Measurements from ENCODE around the gene GRIK1.

Gene GRIK1

GRCh38 chr21:29697555-29698193 is 242.1 kb downstream of the GRIK1 start:
- DNase-seq = peak; percentile 82
- in situ Hi-C loops (cut with MboI; ENCODE audit: low pct_unique_long_range_greater_than_20kb, low sequenced_read_pairs) = no loop called here

GRCh38 chr21:29696937-29697336 is 242.9 kb downstream of the GRIK1 start:
- no peak for DNase-seq
- in situ Hi-C loops (cut with MboI; ENCODE audit: low pct_unique_long_range_greater_than_20kb, low sequenced_read_pairs) = no loop called here

GRCh38 chr21:29691616-29692491 is 247.9 kb downstream of the GRIK1 start:
- DNase-seq = no peak

GRCh38 chr21:29689753-29690152 is 250.0 kb downstream of the GRIK1 start:
- DNase-seq = no peak
- in situ Hi-C loops (cut with MboI; ENCODE audit: low pct_unique_long_range_greater_than_20kb, low sequenced_read_pairs) = no loop called here

More at GRCh38 chr21:29691616-29692491, 247.9 kb downstream of the GRIK1 start:
- in situ Hi-C loops (cut with MboI; ENCODE audit: low pct_unique_long_range_greater_than_20kb, low sequenced_read_pairs) = no loop called here

- DNase-seq = no peak
- in situ Hi-C loops (cut with MboI; ENCODE audit: low pct_unique_long_range_greater_than_20kb, low sequenced_read_pairs) = no loop called here
Measured at GRCh38 chr21:29684106-29684505, 255.7 kb downstream of the GRIK1 start.

- in situ Hi-C loops (cut with MboI; ENCODE audit: low pct_unique_long_range_greater_than_20kb, low sequenced_read_pairs) = no loop called here
- DNase-seq = no peak
Measured at GRCh38 chr21:29682800-29683199, 257.0 kb downstream of the GRIK1 start.

GRCh38 chr21:29680273-29680672 is 259.5 kb downstream of the GRIK1 start:
- DNase-seq = no peak
- in situ Hi-C loops (cut with MboI; ENCODE audit: low pct_unique_long_range_greater_than_20kb, low sequenced_read_pairs) = no loop called here

GRCh38 chr21:29678626-29679025 is 261.2 kb downstream of the GRIK1 start:
- DNase-seq = no peak
- in situ Hi-C loops (cut with MboI; ENCODE audit: low pct_unique_long_range_greater_than_20kb, low sequenced_read_pairs) = no loop called here

- in situ Hi-C loops (cut with MboI; ENCODE audit: low pct_unique_long_range_greater_than_20kb, low sequenced_read_pairs) = no loop called here
- no peak for DNase-seq
Measured at GRCh38 chr21:29677326-29677725, 262.5 kb downstream of the GRIK1 start.

- DNase-seq = no peak
- in situ Hi-C loops (cut with MboI; ENCODE audit: low pct_unique_long_range_greater_than_20kb, low sequenced_read_pairs) = no loop called here
Measured at GRCh38 chr21:29676395-29676794, 263.4 kb downstream of the GRIK1 start.

- in situ Hi-C loops (cut with MboI; ENCODE audit: low pct_unique_long_range_greater_than_20kb, low sequenced_read_pairs) = no loop called here
- no peak for DNase-seq
Measured at GRCh38 chr21:29675451-29675850, 264.3 kb downstream of the GRIK1 start.

- in situ Hi-C loops (cut with MboI; ENCODE audit: low pct_unique_long_range_greater_than_20kb, low sequenced_read_pairs) = no loop called here
- peak; percentile 30 for DNase-seq
Measured at GRCh38 chr21:29674343-29674742, 265.5 kb downstream of the GRIK1 start.

- in situ Hi-C loops (cut with MboI; ENCODE audit: low pct_unique_long_range_greater_than_20kb, low sequenced_read_pairs) = no loop called here
Measured at GRCh38 chr21:29673096-29673610, 266.6 kb downstream of the GRIK1 start.

GRCh38 chr21:29671728-29672127 is 268.1 kb downstream of the GRIK1 start:
- DNase-seq = no peak
- in situ Hi-C loops (cut with MboI; ENCODE audit: low pct_unique_long_range_greater_than_20kb, low sequenced_read_pairs) = no loop called here

More at GRCh38 chr21:29673096-29673610, 266.6 kb downstream of the GRIK1 start:
- no peak for DNase-seq

GRCh38 chr21:29670228-29670627 is 269.6 kb downstream of the GRIK1 start:
- in situ Hi-C loops (cut with MboI; ENCODE audit: low pct_unique_long_range_greater_than_20kb, low sequenced_read_pairs) = no loop called here
- no peak for DNase-seq

GRCh38 chr21:29669416-29669815 is 270.4 kb downstream of the GRIK1 start:
- DNase-seq = no peak
- in situ Hi-C loops (cut with MboI; ENCODE audit: low pct_unique_long_range_greater_than_20kb, low sequenced_read_pairs) = no loop called here

GRCh38 chr21:29667651-29668050 is 272.1 kb downstream of the GRIK1 start:
- in situ Hi-C loops (cut with MboI; ENCODE audit: low pct_unique_long_range_greater_than_20kb, low sequenced_read_pairs) = no loop called here
- no peak for DNase-seq

GRCh38 chr21:29664615-29665014 is 275.2 kb downstream of the GRIK1 start:
- DNase-seq = peak; percentile 57
- in situ Hi-C loops (cut with MboI; ENCODE audit: low pct_unique_long_range_greater_than_20kb, low sequenced_read_pairs) = no loop called here

- DNase-seq = no peak
- in situ Hi-C loops (cut with MboI; ENCODE audit: low pct_unique_long_range_greater_than_20kb, low sequenced_read_pairs) = no loop called here
Measured at GRCh38 chr21:29661672-29662442, 277.9 kb downstream of the GRIK1 start.

All from KBM-7 (cell line).